Type B pancreatic cell (in vitro differentiated cells): ENCODE measurements around the gene MYH11. TPM values are rescaled to one million over a fixed set of nuclear protein-coding genes. Genes with fewer than 3 reads are reported as not detected.

ENCODE experiments used
- DNase-seq: peaks from one replicate; pipeline ENCODE4 v3.0.0; 2021; ENCODE audit warnings: mixed read lengths; ENCODE audit not compliant: unreplicated experiment; ENCODE audit errors: extremely low spot score
- H3K27ac Mint-ChIP-seq: 2 replicates; pipeline ENCODE4 v1.8.0; 2021; ENCODE audit warnings: mild to moderate bottlenecking, mixed read lengths
- H3K27me3 Mint-ChIP-seq: 2 replicates; pipeline ENCODE4 v1.8.0; 2021; ENCODE audit warnings: mixed read lengths
- H3K36me3 Mint-ChIP-seq: 2 replicates; pipeline ENCODE4 v1.8.0; 2021; ENCODE audit warnings: mixed read lengths
- H3K4me1 Mint-ChIP-seq: one replicate; pipeline ENCODE4 v1.8.0; 2021; ENCODE audit warnings: mixed read lengths; ENCODE audit not compliant: unreplicated experiment
- H3K4me3 Mint-ChIP-seq: 2 replicates; pipeline ENCODE4 v1.8.0; 2021; ENCODE audit warnings: mild to moderate bottlenecking, mixed read lengths
- H3K9me3 Mint-ChIP-seq: 2 replicates; pipeline ENCODE4 v1.8.0; 2021; ENCODE audit warnings: mixed read lengths
- CTCF ChIP-seq: fragments of 200-600 bp; sonication (generic); conservative IDR thresholded peaks from 2 replicates; pipeline ENCODE4 v1.5.0; 2021; ENCODE audit warnings: antibody characterized with exemption, mild to moderate bottlenecking
- total RNA-seq: library from RNA; stranded (reverse); gene quantifications from 2 replicates; pipeline ENCODE4 v1.2.1, GENCODE V29; 2021; ENCODE audit warnings: low replicate concordance

The MYH11 gene
- total RNA-seq, 1 donor from 2014 or later = 0.43 TPM

- Mint-ChIP-seq H3K9me3 (no peaks in the 10 kb centered on the region), H3K4me3 (no peak overlapping the region), H3K27me3 (peaks cover 7% of the 10 kb centered on the region), H3K27ac (no peak overlapping the region), H3K4me1 (no peaks in the 10 kb centered on the region), H3K36me3 (no peaks in the 10 kb centered on the region)
- no peak for DNase-seq
- no peak for TF ChIP-seq CTCF
Observed at GRCh38 chr16:15778999-15779614, 77.7 kb downstream of the MYH11 start.

GRCh38 chr16:15778204-15778743, 78.6 kb downstream of the MYH11 start:
- DNase-seq = no peak
- Mint-ChIP-seq H3K4me1 (no peaks in the 10 kb centered on the region), H3K4me3 (no peak overlapping the region), H3K9me3 (no peaks in the 10 kb centered on the region), H3K27me3 (peaks cover 11% of the 10 kb centered on the region), H3K27ac (no peak overlapping the region), H3K36me3 (no peaks in the 10 kb centered on the region)
- no peak for TF ChIP-seq CTCF

- Mint-ChIP-seq H3K36me3 (no peaks in the 10 kb centered on the region), H3K27me3 (peaks cover 11% of the 10 kb centered on the region), H3K4me3 (no peak overlapping the region), H3K9me3 (no peaks in the 10 kb centered on the region), H3K27ac (no peak overlapping the region), H3K4me1 (no peaks in the 10 kb centered on the region)
- DNase-seq = no peak
- TF ChIP-seq CTCF = peak; percentile 45
Observed at GRCh38 chr16:15777533-15778203, 79.2 kb downstream of the MYH11 start.

- Mint-ChIP-seq H3K36me3 (no peaks in the 10 kb centered on the region), H3K4me3 (no peak overlapping the region), H3K9me3 (no peaks in the 10 kb centered on the region), H3K27ac (no peak overlapping the region), H3K4me1 (no peaks in the 10 kb centered on the region), H3K27me3 (peaks cover 11% of the 10 kb centered on the region)
- TF ChIP-seq CTCF = no peak
- DNase-seq = no peak
Observed at GRCh38 chr16:15776572-15776971, 80.3 kb downstream of the MYH11 start.

GRCh38 chr16:15775663-15776304, 81.0 kb downstream of the MYH11 start:
- H3K4me3 Mint-ChIP-seq = no peak overlapping the region
- TF ChIP-seq CTCF = no peak
- peaks cover 11% of the 10 kb centered on the region for H3K27me3 Mint-ChIP-seq
- no peak overlapping the region for H3K27ac Mint-ChIP-seq
- no peaks in the 10 kb centered on the region for H3K9me3 Mint-ChIP-seq
- no peaks in the 10 kb centered on the region for H3K4me1 Mint-ChIP-seq
- H3K36me3 Mint-ChIP-seq = no peaks in the 10 kb centered on the region
- DNase-seq = no peak
